Renal cortex interstitium (tissue), 11 donors: ENCODE measurements around the gene GTF2F2. TPM values are rescaled to one million over a fixed set of nuclear protein-coding genes. Genes with fewer than 3 reads are reported as not detected.
"Not testable (repeated sequence)": the region's sequence is repeated elsewhere in the genome, so short reads cannot be mapped to it uniquely, and the experiment has no call there.

Experiments
- DNase-seq, 11 donors: peaks; one replicate each; pipeline ENCODE4 v3.0.0-alpha.2; 2013; ENCODE audit warnings: low read depth in 9 of 11, low spot score in 4 of 11; ENCODE audit errors: extremely low read depth in 1 of 11
- polyA plus RNA-seq, 3 donors: library from polyadenylated mRNA; unstranded; fragments of 120-200 nt; gene quantifications; one replicate each; pipeline ENCODE4 v1.2.1, GENCODE V29; 2013; ENCODE audit not compliant: insufficient read length in 3 of 3

Gene GTF2F2
- polyA plus RNA-seq, 3 donors, result 25.5 to 29.9 (median 27.3) TPM

DNA sequence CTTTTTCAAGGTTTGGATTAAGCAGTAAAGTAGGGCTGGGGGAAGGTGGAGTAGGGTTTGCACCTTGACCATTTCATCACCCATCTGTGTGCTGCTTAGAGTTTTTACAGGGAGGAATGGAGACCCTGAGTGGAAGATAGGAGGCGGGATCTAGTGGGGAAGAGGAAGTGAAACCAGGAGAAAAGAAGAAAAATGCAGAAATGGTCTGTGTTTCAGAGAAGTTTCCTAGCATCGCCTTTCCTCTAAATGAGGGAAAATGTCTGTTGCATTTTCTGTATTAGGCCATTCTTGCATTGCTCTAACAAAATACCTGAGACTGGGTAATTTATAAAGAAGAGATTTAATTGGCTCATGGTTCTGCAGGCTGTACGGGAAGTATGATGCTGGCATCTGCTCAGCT, 156.6 kb downstream of the GTF2F2 start:
- no peak for DNase-seq

DNA sequence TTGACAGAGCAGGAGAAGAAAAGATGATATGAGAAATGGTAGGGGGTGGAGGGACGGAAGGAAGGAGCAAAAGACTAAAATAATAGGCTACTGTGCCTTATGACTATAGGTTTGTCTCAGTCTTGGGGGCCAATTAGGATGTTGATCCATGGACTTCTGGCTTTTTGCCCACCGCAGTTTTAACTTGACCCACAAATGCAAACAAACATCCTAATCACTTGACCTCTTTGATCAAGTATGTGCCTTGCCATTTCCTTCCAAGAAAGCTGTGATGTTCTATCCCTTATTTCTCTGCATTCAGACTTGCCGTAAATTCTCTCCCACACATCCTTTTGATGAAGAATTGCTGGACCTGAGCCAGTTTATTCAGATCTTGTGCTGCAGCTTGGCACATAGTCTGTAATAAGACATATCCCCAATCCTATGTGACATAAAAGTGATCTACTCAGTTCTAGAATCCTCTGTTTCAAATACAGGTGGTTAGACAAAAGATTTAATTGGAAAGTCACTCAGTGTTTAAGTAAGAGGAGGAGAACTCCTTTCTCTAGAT, 157.9 kb downstream of the GTF2F2 start:
- DNase-seq, result no peak

DNA sequence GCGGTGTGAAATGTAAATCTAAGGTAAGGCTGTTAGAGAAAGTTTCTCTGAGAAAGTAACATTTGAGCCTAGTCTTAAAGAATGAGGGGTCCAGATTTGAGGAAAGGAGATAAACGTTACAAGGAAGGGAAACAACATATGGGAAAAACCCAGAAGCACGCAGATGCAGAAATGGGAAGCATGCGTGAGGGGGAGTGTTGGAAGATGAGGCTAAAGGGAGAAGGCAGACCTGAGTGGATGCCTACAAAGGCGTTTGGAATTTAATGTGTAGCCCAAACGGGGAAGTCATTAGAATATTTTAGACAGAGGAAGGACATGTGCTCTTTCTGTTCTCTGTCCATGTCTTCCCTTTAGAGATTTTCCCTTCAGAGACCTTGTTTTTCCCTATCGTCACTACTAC, 159.7 kb downstream of the GTF2F2 start:
- DNase-seq, result no peak

DNA sequence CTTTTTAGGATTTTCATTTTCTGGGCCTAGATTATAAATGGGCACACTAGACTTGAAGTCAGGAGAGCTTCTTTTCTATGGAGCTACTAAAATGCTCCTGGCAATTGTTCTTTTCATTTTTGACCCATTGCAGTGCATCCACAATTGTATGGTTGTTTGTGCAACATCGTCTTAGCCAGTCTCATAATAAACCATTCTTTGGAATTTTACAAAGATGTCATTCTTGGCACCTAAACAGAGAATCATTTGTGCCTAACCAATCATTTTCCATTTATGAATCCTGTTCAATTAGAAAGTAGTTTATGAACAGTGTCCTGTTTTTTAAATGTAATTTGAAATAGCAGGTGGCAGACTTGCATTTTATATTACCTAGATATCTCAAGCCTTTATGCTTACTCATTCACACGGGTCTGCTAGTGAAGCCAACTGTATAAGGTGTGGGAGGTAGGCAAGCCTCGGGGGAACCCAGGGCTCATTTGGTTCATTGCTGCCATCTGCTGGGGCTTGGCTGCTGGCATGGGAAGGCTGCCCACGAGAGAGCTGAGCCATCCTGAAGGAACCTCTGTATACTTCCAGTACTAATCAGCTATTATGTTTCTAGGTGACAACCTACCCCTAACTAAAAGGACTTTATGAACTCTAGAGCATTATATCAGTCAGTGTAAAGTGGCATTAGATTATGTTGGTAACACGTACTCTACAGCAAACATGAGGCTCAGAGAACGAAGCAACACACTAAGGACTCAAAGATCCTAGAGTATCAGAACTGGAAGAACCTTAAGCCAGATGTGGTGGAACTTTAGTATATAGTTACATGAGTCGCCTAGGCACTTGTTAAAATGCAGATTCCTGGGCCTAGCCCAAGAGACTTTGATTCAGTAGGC, 160.7 kb downstream of the GTF2F2 start:
- DNase-seq, result peak; percentile 24 to 54 (median 42)

DNA sequence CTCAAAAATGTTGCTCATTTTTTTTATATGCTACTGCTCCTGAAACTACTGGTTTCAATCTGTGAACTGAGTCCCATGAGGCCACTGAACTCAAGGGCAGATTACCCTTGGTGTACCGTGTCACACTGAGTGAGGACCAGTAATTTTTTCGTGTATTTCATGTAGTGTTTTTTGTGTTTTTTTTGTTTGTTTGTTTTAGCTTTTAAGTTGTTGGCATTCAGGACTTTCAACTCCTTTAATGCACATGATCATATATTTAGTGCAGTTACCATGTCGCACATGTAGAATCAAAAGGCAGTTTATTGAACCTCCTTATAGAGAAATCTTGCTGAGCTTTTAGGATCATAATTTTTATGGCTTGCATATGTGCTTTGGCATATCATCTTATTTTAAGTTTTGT, 162.7 kb downstream of the GTF2F2 start:
- DNase-seq, result no peak

DNA sequence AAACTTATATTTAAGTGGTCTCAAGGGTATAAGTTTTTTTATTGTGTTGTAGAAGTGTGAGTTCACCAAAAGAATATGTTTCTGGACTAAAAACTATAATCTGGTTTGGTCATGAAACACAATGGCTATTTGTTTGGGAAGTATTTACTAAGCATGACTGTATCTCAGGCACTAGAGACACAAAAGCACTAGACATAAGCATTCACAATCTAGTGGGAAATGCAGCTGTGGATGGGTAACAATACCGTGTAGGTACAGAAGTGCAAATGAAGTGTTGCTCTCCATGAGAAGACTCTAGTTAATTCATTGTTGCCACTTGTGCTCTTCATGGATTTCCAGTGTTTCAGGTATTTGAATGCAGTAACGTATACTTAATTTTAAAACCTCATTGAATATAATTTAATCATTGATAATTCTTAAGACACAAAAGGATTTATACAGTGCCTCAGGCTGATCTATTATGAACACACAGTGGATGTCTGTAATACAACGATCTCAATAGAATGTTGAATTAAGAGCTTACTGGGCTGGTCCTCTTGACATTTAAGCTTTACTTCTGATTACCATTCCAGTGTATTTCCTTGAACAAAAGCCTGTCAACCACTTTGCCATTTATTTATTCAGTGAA, 169.7 kb downstream of the GTF2F2 start:
- no peak for DNase-seq

DNA sequence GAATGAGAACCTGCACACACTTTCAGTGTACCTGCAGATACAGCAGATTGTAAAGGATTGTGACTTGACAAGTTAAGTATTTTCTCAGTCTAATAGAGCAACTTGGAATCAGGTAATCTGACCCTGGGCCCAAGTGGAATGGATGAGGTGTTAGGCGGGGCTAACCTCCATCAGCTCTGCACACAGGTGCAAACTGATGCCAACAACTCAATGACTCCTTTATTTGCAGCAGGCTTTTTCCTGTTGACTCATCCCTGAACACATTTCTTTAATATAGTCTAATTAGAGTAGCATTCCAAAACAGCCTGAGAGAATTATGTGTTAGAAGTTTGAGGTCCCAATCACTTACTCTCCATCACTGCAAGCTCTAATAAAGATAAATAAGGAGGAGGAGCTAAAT, 171.9 kb downstream of the GTF2F2 start:
- DNase-seq, result no peak

DNA sequence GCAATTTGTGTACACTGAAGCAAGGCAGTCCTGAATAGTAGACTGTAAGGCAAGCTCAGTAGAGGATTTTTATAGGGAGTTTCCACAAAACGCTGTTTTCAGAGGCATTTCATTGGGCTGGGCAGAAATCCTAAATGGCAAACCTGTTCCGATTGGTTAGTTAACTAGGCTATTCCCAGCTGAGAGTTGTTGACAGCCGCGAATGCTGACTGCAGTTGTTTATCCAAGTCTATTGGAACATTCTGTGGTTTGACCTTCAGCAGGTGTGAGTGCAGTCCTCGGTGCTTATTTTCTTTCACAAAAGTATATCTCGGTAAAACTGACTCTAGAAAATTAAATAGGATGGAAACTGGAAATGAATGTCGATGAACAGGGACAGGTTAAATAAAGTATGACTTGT, 175.2 kb downstream of the GTF2F2 start:
- no peak for DNase-seq

DNA sequence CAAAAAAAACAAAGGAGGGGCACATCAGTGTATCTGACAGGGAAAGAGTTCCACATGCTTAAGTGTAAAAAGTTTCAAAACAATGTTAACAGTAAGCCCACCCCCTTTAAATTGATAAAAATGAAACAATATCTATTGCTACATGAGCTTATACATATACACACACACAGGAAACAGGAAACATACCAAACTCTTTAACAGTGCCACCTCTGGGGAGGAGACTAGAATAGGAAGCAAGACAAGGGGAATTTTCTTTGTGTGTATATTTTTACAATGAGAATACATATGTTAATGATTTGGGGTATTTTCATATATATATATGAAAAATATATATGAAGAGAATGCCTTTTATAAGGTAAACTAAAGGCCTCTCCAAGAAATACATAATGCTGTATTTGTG, 175.9 kb downstream of the GTF2F2 start:
- DNase-seq, result no peak

DNA sequence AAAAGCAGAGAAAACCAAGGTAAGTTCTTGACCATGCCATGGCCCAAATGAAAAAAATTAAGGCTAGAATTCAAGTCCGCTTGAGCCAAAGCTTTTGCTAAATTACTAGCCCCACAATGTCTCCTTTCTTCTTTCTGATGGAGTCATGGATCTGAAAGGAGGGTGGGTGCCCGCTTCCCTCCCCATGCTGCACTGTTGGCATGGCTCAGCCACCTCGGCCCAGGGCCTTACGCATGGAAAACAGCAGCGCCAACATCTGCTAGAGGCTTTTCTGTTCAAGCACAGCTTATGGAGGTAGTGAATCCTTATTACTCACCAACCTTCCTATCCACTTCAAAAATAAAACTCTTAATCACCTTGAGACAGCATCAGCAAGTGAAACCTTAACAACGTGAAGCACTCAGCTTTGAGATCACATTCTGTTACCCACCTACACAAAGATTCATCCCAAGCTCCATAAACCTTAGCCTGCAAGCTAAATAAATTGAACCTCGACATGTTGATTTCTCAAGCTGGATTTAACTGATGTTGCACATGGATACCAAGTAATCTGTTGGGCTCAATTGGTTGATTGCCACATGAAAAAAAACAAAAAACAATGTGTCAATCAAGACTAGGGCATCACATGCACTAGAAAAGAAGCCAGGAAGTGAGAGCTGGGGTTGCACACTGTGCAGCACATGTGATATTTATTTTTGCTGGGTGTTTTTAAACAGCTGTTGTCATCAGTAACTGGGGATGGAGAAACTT, 177.3 kb downstream of the GTF2F2 start:
- no peak for DNase-seq

DNA sequence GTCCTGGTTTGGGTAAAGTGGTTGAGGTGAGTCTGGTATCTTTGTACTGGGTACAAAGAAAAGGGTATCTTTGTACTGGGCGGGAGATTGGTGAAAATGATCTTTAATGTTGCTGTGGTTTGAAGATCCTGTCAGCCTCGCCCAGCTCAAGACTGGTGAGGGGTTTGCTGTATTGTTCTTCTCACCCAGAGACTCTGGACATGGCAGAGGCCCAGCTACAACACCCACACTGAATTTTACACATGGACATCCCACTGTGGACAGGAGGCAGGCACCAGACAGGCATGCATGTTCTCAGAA, 177.8 kb downstream of the GTF2F2 start:
- no peak for DNase-seq

DNA sequence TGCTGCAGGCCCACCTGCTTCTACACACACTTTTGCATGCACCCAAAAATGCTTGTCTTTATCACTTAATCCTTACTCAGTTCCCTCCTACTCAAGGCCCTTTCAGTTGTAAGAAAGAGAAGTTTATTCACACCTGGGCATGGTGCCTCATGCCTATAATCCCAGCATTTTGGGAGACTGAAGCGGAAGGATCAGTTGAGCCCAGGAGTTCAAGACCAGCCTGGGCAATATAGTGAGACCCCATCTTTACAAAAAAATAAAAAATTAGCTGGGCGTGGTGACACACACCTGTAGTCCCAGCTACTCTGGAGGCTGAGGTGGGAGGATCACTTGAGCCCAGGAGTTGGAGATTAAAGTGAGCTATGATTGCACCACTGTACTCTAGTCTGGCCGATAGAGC, 178.2 kb downstream of the GTF2F2 start:
- not testable (repeated sequence) for DNase-seq

DNA sequence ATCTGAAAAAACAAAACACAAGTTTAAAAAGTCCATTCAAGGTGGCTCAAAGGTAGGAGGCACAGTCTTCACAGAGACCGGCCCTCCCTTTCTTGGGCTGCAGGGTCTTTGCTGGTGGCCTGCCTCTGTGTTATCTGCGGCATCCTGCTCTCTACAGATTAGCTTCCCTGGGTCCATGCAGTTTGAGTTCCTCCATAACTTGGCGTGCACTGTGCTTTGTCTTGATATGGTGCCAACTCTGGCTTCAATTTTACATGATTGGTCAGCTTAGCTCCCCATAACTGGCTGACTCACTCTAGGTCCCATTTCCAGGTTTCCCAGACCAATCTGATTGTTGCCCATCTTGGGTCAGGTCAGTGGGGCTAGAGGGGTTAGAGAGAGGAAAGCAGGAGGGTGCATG, 178.9 kb downstream of the GTF2F2 start:
- DNase-seq, result no peak

DNA sequence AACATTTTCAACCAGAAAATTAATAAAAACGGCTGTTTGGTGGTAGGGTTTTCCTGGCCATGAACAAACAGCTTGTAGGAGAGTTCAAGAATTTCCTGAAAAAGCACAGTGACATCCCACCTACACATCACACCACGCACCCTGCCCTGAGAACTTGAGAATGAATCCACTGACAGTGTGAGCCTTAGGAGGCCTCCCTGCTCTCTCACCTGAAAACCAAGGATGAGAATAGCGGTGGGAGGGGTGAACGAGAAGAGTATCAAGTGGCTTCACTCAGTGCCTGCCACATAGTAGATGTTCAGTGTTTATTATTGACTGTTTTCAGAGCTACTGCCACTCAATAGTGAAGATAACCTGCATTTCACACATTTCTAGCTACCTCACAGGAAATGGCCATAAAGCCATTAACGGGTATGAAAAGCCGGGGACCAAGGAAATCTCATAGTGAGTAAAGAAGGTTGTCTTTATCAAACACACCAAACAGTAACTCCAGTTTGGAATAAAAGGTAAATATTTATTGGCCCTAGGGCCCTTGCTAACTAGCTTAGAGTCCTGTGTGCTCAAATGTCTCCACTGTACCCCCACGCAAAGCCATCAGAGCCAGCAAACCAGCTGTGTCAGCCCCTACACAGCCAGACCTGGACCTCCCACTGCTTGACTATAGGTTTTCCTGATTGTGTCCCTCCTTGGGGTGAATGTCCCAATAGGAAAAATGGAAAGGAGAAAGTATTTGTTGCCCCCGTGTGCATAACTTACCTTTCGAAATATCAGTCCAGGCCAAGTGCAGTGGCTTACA, 180.1 kb downstream of the GTF2F2 start:
- no peak for DNase-seq

DNA sequence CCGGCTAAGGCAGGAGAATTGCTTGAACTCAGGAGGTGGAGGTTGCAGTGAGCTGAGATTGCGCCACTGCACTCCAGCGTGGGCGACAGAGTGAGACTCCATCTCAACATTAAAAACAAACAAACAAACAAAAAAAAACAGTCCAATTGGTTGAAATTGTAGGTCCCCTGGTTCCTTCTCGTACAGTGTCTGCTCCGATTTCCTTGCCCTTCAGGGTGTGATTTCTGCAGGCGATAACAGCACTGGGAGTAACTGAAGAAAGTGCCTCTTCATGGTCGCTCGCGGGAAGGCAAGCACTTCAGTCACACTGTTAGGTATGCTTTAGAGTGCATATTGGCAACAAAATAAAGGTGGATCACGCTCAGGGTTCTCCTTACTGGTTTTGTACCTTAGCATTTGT, 181.0 kb downstream of the GTF2F2 start:
- DNase-seq, result no peak

DNA sequence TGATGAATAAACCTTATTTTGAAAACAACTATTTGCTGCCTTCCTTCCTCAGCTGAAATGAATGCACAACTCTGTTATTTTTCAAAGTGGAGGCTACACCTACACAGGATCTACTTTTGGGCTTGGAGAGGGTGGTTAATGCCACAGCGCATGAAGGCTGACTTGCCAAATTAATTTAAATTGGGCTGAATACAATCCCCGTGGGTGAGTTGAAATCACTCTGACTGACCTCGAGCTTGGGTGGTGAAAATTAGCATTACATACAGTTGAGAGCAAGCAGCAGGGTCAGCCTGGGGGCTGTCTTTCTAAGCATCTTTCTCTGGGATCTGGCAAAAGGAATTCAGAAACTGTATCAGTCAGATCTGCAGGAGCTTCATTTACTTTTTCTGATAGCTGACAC, 182.2 kb downstream of the GTF2F2 start:
- no peak for DNase-seq

DNA sequence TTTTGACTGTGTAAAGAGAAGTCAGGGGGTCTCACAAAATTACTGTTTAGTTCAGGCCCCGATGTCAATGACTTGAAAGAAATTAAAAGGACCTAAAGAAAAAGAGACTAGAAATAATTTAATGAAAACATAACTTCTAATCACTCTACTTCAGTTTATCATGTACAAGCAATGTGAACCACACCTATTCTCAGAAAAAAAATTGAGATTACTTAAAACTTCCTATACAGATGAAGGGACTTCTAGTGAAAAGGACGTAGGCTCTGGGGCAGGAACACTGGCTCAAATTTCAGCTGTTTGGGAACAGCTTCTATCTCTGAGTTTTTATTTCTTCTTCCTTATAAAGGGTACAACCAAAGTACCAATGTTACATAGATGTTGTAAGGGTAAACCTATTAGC, 182.7 kb downstream of the GTF2F2 start:
- no peak for DNase-seq

DNA sequence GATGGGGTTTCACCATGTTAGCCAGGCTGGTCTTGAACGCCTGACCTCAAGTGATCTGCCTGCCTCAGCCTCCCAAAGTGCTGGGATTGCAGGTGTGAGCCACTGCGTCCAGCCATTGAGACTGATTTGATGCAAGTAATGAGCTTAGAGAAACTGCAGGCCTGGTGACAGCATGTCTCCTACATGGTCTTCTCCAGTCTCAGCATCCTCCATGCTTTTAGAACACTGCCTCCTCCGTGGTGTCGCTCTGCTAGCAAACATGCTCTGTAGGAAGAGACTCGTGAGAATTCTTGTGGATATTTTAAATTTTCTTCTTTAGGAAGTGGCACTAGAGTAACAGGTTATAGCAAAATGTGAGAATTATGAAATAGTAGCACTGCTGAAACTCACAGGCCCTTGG, 183.6 kb downstream of the GTF2F2 start:
- no peak for DNase-seq

DNA sequence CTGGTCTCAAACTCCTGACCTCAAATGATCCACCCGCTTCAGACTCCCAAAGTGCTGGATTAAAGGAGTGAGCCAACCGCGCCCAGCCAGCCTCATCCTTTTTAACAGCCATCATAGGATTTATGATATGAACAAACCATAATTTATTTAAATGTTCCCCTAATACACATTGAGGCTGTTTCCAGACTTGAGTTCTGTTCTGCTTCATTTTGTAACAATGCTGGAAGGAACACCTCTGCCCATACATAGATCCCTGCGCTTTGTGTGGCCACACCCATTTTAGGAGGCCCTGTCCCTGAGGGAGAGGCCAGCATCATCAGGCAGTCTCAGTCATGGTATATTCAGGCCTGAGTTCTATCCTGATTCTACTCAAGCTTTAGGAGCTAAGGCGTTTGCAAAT, 184.8 kb downstream of the GTF2F2 start:
- no peak for DNase-seq
